Activated T-cell treated with anti-CD3 and anti-CD28 coated beads for 48 hours (primary cell): Measurements from ENCODE around the gene S1PR1.
A peak's percentile ranks its signal among the peaks of the same experiment; 100 is the strongest.
"Not testable (repeated sequence)": the region's sequence is repeated elsewhere in the genome, so short reads cannot be mapped to it uniquely, and the experiment has no call there.

Experiments used
- DNase-seq: peaks from one replicate; pipeline ENCODE4 v3.0.0-alpha.2; 2020; ENCODE audit warnings: low read depth

Gene S1PR1

DNA sequence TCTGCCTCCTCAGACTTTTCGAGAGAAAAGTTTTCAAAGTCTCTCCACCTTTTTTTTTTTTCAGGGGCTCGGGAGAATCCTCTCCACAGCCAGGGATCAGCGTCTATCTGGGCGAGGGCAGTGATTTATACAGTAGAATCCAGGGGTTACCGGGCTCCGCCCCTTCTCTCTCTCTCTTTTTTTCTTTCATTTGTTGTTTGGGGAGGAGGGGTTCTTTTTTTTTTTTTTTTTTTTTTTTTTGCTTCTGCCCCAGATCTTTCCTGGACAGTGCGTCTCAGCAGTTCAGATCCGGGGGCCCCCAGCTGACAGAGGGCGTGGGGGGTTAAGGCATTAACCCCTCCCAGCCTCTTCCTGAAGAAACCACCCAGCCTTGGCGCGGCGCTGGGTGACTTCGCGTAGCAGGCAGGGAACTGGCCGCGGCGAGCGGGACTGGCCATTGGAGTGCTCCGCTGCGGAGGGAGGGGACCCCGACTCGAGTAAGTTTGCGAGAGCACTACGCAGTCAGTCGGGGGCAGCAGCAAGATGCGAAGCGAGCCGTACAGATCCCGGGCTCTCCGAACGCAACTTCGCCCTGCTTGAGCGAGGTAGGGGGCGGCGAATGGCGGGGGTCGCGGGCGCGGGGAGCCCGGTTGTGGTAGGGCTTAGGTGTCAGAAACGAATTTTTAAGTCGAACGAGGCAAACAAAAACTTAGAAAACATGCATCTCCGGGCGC is at the start of gene S1PR1:
TSS of gene S1PR1 (plus strand) at position 504 of the 713 bp plus-strand sequence. CDS start 1,966 bp downstream, outside the sequence.
- DNase-seq, result peak; percentile 72

DNA sequence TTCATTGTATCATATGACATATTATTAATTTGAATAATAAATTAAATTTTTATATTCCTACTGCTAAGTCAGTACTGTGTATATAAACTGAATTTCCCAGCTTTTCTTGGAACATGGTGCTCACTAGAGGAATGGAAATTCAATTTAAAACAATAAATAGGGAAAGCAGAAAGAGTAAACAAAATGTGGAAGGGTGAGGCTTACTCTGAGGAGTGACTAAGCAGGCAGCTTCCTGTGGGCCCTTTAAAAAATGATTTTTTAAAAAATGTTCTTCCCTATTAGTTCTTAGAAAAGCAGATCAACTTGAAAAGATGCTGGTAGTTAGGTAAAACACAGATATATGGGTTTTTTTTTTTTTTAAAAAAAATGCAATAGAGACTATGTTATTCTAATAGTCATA is 49.5 kb upstream of the S1PR1 start:
- DNase-seq, result no peak

DNA sequence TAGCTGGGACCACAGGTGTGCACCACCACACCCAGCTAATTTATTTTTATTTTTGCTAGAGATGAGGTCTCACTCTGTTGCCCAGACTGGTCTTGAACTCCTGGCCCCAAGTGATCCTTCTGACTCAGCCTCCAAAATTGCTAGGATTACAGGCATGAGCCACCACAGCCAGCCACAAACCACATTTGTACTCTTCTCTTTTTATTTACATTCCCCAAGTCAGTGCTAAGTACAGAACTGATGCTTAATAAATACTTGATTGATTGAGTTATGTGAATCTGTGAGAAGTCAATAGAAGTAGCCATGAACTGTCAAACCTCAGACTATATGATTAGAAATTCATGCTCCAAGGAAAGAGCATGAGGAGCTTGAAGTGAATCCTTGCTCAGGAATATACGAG is 48.5 kb upstream of the S1PR1 start:
- DNase-seq, result no peak

DNA sequence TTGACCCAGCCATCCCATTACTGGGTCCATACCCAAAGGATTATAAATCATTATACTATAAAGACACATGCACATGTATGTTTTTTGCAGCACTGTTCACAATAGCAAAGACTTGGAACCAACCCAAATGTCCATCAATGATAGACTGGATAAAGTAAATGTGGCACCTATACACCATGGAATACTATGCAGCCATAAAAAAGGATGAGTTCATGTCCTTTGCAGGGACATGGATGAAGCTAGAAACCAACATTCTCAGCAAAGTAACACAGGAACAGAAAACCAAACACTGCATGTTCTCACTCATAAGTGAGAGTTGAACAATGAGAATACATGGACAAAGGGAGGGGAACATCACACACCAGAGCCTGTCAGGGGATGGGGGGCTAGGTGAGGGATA is 47.9 kb upstream of the S1PR1 start:
- DNase-seq, result not testable (repeated sequence)

DNA sequence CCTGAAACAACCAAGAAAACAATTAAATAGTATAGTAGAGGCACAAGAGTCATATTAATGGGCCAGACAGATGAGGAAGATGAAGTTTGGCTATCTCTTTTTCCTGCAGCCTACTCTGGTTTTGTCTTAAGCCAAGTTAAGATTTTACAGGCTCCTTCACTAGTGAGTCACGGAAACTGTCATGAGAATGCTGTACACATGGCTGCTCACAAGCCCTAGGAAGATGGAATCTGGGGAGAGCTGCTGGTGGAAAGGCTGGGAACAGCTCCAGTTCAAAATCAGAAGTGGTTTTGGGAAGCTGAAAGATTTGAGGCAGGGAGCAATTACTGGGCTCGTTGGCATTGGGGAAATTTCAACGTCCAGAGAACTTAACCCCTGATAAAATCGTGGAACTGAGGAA is 46.4 kb upstream of the S1PR1 start:
- no peak for DNase-seq

DNA sequence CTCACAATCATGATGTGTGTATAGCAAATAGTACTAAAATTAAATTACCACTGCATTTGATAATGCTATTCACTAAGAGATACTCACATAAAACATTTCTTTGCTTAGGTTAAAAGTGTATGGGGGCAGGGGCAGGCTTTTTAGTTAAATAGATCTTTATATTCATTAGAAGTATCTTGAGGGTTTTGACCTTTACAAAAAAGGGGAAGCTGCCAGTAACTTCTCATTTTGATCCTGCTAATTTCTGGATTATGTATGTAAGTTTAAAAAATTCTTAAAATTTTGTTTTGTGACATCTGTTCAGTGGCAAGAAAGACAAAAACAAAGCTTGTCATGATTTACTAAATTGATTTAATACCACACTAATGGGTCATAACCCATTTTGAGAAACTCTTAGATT is 45.8 kb upstream of the S1PR1 start:
- DNase-seq, result no peak

DNA sequence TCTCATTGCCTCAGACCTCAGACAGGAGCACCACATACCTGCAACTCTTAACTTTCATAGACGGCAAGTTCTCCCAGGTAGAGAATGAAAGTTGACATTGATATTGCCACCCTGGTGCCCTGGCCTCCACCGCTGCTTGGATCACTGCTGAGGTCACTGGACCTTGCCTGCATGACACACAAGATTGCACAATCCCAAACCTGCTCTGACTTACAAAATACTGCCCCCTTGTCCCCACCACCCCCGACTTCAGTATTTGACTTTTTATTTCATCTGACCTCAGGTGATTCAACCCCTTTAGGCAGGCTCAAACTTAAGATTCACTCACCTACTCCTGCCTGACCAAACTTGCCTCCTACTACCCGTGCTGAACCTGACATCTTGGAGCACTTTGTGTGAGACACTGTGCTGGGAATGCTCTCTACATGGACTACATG is 43.1 kb upstream of the S1PR1 start:
- no peak for DNase-seq

DNA sequence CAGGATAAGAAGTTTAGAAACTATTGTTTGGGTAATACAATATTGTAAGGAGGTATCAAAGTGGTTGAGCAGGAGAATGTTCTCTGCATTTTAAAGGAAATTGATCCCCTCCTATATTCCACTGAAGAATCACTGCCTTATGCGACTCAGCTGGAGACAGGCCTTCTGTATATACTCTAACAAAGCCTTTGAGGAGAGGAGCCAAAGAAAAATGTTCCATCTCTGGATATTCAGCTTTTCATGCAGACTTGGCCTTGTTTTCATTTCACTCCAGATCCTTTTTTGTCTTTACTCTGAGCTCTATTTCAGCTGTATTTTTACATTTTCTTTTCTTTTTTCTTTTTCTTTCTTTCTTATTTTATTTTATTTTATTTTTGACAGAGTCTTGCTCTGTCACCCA is 42.1 kb upstream of the S1PR1 start:
- no peak for DNase-seq

DNA sequence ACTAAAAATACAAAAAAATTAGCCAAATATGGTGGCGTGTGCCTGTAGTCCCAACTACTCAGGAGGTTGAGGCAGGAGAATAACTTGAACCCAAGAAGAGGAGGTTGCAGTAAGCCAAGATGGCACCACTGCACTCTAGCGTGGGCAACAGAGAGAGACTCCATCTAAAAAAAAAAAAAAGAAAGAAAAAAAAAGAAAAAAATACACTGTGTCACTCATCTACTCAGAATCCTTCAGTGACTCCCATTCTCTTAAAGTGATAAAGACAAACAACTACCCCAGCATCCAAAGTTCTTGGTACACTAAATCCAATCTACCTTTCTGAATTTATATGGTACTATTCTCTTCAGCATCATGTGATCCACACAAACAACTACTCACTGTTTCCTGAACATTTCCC is 40.2 kb upstream of the S1PR1 start:
- no peak for DNase-seq

DNA sequence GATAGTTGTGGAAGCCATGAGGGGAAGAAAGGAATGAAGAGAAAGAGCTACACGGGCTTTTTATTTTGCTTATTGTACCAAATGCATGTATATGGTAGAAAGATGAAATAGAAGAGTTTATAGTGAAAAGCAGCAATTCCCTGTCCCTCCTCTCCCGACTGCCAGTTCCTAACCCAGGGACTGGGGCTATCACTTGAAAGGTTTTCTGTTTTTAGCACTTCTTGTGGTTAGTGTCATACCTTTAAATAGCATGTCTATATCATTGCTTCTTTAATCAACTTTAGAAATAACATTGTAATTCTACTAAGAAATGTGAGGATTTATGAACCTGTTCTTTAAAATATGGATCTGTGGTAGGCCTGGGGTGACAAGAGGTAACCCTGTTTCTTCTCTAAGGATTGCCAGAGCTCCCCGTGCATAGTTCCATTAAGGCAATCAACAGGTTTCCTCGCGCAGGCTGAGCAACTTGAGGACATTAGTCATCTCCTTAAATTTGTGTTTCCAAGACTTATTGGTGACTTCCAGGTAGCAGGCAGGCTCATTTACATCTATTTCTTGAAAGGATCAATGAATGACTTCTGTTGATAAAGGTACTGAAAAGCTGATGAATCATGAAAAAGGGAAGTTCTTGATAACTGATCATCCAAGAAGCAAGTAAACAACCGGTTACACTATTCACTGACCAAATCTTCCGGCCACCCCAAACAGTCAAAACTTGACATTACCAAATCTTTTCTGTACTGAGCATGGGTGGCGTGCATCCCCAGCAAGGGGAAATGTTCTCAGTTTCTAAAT is 37.8 kb upstream of the S1PR1 start:
- peak; percentile 54 for DNase-seq

DNA sequence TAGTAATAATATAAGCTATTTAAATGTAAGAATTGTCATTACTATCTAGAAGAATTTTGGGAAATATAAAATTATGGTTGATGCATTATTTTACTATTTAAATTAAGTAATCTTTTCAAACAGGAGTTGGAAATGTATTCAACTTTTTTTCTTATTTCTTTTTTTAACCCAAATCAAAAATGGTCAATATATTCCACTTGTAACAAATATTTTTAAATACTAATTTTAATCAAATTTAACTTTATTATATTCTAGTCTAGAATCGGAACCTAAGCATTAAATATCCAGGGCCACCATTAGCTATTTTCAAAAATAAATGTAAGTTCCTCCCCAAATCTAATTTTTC is 37.2 kb upstream of the S1PR1 start:
- DNase-seq, result no peak

DNA sequence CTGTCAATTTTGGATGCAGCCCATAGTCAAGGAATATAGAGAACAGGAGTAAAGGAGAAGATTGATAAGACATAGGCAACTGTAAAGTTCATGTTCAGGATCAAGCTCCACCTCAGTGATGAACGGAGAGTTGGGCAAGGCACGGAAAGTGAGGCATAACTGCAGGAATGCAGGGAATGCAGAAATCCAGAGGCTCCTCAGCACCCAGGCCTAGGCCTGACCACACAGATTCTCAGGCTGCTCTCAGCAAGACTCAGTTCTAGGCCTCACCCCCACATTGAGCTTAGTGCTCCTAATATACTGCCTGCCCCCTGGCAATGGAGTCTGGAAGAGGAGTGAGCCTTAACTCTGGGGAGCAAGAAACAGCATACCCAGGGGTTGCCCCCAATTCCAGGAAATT is 36.3 kb upstream of the S1PR1 start:
- DNase-seq, result no peak

DNA sequence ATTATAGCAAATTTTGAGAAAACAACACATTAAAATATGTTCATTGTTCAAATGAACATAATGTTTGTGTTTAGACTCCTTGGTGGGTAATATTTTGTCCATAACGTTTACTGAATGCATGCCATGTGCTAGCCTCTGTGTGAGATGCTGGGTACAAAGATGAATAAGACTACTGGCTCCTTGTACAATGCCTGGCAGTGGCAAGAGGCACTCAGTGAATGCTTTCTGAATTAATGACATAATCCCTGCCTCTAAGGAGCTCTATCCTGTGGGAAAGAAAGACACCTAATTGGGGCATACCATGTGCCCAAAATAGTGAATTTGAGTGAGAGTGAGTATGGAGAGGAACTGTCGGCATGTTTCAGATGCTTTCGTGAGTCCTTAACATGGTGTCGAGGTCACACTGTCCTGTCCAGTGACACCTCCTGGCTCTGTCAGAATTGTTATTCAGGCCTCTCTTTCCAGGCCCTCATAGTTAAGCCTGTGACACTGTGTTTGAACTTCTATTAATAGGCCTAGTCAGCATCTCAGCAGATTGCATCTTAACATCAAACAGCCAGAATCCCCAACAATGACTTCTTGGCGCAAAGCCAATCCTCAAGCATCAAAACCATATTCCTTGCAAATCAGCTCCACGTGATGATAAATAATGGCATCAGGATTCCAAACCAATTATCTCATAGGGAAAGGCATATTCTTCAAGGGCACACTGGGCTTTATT is 32.8 kb upstream of the S1PR1 start:
- DNase-seq, result no peak

DNA sequence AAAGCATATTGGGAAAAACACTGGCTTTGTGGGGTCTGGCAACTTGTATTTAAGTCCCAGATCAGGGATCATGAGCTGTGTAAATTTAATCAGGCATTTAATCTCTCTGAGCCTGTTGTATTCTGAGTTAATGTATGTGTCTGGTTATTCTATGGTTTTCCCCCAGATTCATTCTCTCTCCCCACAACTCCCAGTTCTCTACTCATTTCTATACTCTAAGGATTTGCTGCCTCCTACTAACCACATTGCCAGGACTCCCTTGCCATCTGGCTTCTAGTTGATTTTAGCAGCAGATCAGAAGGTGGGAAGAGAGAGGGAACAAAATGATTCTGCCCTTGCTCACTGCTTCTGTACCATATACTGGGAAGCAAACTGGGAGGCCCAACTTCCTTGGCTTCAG is 31.4 kb upstream of the S1PR1 start:
- DNase-seq, result no peak

DNA sequence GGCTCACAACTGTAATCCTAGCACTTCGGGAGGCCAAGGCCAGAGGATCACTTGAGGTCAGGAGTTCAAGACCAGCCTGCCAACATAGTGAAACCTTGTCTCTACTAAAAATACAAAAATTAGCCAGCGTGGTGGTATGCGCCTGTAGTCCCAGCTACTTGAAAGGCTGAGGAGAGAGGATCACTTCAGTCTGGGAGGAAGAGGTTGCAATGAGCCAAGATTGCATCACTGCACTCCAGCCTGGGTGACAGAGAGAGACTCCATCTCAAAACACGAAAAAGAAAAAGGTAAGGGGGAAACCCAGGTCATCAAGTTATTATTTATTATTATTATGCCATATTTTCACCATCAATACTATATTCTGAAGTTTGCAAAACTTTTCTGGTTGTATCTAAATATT is 30.7 kb upstream of the S1PR1 start:
- DNase-seq, result not testable (repeated sequence)

DNA sequence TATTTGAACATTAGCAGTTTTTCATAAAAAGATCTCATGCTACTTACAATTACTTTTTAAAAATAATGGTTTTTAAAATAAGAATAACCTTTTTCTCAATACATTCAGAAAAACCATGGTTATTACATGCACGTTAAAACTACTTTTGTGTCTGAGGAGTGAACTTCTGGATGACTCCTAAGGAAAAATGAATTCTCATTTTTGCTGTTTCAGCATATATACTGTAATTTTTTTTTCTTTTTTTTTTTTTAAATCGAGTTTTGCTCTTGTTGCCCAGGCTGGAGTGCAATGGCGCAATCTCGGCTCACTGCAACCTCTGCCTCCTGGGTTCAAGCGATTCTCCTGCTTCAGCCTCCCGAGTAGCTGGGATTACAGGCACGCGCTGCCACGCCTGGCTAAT is 29.5 kb upstream of the S1PR1 start:
- DNase-seq, result not testable (repeated sequence)

DNA sequence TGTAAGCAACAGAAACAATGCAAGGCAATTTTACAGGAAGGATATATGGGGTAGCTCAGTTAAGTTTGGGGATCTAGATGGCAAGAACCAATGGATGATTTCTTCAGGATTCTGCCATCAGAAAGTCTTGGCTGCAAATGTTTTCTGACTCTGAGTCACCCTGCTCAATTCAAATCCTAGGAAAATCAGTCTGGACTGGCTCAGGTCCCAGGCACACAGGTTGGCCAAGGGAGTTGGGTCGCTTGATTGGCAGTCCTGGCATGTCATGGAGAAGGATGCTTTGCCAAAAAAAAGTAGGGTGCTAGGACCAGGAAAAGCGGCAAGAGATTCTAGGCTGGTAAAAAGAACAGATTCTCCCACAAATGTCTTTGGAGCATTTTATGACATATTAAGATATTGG is 28.9 kb upstream of the S1PR1 start:
- DNase-seq, result no peak

DNA sequence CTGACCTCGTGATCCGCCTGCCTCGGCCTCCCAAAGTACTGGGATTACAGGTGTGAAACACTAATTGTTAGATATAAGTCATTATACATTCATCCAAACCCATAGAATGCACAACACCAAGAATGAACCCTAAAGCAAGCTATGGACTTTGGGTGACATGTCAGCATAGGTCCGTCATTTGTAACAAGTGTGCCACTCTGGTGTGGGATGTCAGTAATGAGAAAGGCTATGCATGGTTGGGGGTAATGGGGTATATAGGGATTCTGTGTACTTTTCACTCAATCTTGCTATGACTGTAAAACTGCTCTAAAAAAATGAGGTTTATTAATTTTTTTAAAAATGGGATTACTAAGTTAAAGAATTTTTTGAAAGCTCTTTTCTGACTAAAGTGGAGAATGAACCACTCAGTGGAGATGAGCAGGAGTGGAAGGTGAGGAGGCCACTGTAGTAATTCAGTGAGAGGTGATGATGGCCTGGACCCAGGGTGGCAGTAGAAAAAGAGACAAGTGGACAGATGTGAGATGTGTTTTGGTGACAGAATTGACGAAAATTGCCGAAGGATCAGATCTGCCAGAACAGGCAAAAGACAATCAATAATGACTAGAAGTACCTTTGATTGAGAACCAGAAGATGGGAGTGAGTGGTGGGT is 21.3 kb upstream of the S1PR1 start:
- no peak for DNase-seq

DNA sequence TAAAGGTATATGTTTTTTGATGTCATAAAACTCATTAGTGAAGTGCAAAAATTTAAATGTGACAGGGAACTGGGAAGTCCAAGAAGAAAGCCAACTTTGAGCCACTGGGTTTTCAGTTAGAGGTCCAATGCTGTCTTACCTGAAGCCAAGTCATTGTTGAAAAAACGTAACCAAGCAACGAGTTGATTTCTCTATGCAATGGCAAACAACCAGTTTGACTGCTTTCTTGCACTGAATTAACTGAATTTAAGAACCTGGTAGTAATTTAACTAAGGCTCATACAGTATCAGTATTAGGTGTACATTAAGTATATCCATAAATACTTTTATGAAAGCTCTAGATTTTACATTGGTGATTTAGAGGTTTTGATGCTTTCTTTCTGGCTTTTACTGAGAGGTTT is 20.2 kb upstream of the S1PR1 start:
- no peak for DNase-seq

DNA sequence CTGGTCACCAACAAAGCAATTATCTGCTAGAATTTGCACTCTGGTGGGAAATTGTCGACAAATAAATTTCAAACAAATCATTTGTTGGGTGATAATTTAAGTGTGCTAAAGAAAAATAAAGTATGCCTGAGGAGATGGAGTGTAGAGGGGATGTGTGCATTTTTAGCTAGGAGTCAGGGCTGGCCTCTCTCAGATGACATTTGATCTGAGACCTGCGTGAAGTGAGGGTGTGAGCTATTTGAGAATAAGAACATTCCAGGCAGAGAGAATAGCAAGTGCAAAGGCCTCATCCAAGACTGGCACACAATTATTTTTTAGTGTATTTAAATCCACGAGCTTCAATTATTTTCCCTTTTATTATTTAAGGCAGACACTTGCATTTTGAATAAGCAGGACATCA is 19.7 kb upstream of the S1PR1 start:
- no peak for DNase-seq

DNA sequence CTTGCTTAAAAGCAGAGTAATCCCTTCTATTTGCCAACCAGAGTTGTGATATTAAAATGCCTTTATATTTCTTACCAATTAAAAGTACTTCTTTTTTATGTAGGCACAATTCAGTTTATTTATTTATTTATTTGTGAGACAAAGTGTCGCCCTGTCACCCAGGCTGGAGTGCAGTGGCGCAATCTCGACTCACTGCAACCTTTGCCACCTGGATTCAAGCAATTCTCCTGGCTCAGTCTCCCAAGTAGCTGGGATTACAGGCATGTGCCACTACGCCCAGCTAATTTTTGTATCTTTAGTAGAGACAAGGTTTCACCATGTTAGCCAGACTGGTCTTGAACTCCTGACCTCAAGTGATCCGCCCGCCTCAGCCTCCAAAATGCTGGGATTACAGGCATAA is 17.9 kb upstream of the S1PR1 start:
- DNase-seq, result not testable (repeated sequence)
